OCI-LY7 (cell line): ENCODE data around the gene MOBP. TPM values are rescaled to one million over a fixed set of nuclear protein-coding genes. Genes with fewer than 3 reads are reported as not detected.

ENCODE experiments used
- BruUV-seq: library from RNA; stranded (reverse); fragments of 400-500 nt; replicated peaks from 2 replicates; lab custom pipeline; 2021; lab: Mats Ljungman, UMichigan
- CTCF ChIA-PET: fragments of 300-600 bp; sonication (Branson Sonifier 250); formaldehyde crosslinking; loops from one replicate; lab custom pipeline; 2022; ENCODE audit warnings: antibody characterized with exemption; ENCODE audit not compliant: unreplicated experiment; lab: Charles Lee
- POLR2A ChIA-PET: fragments of 300-600 bp; sonication (Branson Sonifier 250); formaldehyde crosslinking; loops from one replicate; lab custom pipeline; 2022; ENCODE audit warnings: antibody characterized with exemption; lab: Charles Lee
- DNase-seq: peaks from one replicate; pipeline ENCODE4 v3.0.0-alpha.2; 2015; ENCODE audit warnings: low spot score
- H2AFZ ChIP-seq: fragments of 200-600 bp; sonication (generic), shearing (Covaris generic); 2 replicates; pipeline ENCODE4 v1.6.1; 2014; ENCODE audit warnings: mild to moderate bottlenecking, antibody characterized with exemption, low read length, moderate library complexity
- H3K27ac ChIP-seq: fragments of 200-600 bp; sonication (generic); 2 replicates; pipeline ENCODE4 v1.5.1; 2014; ENCODE audit warnings: mixed run types, low read depth, mild to moderate bottlenecking, moderate library complexity, low read length, inconsistent platforms; ENCODE audit not compliant: poor library complexity, severe bottlenecking
- H3K36me3 ChIP-seq: fragments of 200-600 bp; sonication (generic); 2 replicates; pipeline ENCODE4 v1.6.1; 2014; ENCODE audit warnings: mild to moderate bottlenecking, antibody characterized with exemption, low read length, moderate library complexity, mixed read lengths; ENCODE audit not compliant: insufficient read depth
- H3K4me1 ChIP-seq: fragments of 200-600 bp; sonication (generic); 2 replicates; pipeline ENCODE4 v1.5.1; 2014; ENCODE audit warnings: mild to moderate bottlenecking, low read length; ENCODE audit not compliant: insufficient read depth, poor library complexity, severe bottlenecking
- H3K4me2 ChIP-seq: fragments of 200-600 bp; sonication (generic); 2 replicates; pipeline ENCODE4 v1.6.1; 2014; ENCODE audit warnings: mild to moderate bottlenecking, low read length
- H3K4me3 ChIP-seq: fragments of 200-600 bp; sonication (generic); 2 replicates; pipeline ENCODE4 v1.5.1; 2014; ENCODE audit warnings: mild to moderate bottlenecking, low read depth, low read length; ENCODE audit not compliant: poor library complexity, severe bottlenecking
- H3K79me2 ChIP-seq: fragments of 200-600 bp; sonication (generic); 2 replicates; pipeline ENCODE4 v1.6.1; 2016; ENCODE audit warnings: low read depth, mild to moderate bottlenecking, low read length, moderate library complexity, mixed read lengths; ENCODE audit not compliant: insufficient read depth
- H3K9me2 ChIP-seq: fragments of 200-600 bp; sonication (generic); 2 replicates; pipeline ENCODE4 v1.6.1; 2016; ENCODE audit warnings: mild to moderate bottlenecking, low read length, mixed read lengths; ENCODE audit not compliant: insufficient read depth
- H3K9me3 ChIP-seq: fragments of 200-600 bp; sonication (generic); 2 replicates; pipeline ENCODE4 v1.6.1; 2014; ENCODE audit warnings: mild to moderate bottlenecking, mixed run types, low read length, mixed read lengths
- H4K20me1 ChIP-seq: fragments of 200-600 bp; sonication (generic); 2 replicates; pipeline ENCODE4 v1.6.1; 2014; ENCODE audit warnings: mild to moderate bottlenecking, antibody characterized with exemption, low read length, moderate library complexity, mixed read lengths; ENCODE audit not compliant: insufficient read depth
- CTCF ChIP-seq: fragments of 200-600 bp; sonication (generic); conservative IDR thresholded peaks from 2 replicates; pipeline ENCODE4 v1.5.1; 2014; ENCODE audit warnings: mild to moderate bottlenecking, antibody characterized with exemption, low read length, moderate library complexity, mixed read lengths
- EZH2phosphoT487 ChIP-seq: fragments of 200-600 bp; sonication (generic); IDR thresholded peaks from 2 replicates; pipeline ENCODE4 v1.6.1; 2018; ENCODE audit warnings: low read depth, borderline replicate concordance, mild to moderate bottlenecking, mixed run types, antibody characterized with exemption, low read length, moderate library complexity, mixed read lengths
- intact Hi-C: fragments of 100-400 bp; cut with micrococcal nuclease; formaldehyde crosslinking; loops from one replicate; pipeline ENCODE4 v1.10.0; 2022; ENCODE audit not compliant: unreplicated experiment
- total RNA-seq, 2 experiments: library from RNA; depleted of rRNA in 1 of 2; stranded (reverse); fragments of >200 nt in 1 of 2; shearing (Covaris generic) in 1 of 2; gene quantifications; 2 replicates each; pipeline ENCODE4 v1.2.3, GENCODE V29; 2014 to 2022

Gene MOBP
- total RNA-seq, 2 experiments from 2014 or later: not detected

GRCh38 chr3:39494781-39495180, 27.3 kb downstream of the MOBP start:
- intact Hi-C loops: no loop called here

GRCh38 chr3:39497753-39498152, 30.3 kb downstream of the MOBP start:
- TF ChIP-seq EZH2phosphoT487 (no peak), CTCF (no peak)
- Histone ChIP-seq H4K20me1 (no peaks in the 10 kb centered on the region), H3K36me3 (no peaks in the 10 kb centered on the region), H3K9me2 (no peaks in the 10 kb centered on the region), H3K4me1 (no peaks in the 10 kb centered on the region), H3K4me2 (no peak overlapping the region), H2AFZ (0 out of 2 replicates have a peak overlapping the region, but pooled peaks have one; percentile 10), H3K9me3 (no peaks in the 10 kb centered on the region), H3K4me3 (no peak overlapping the region), H3K79me2 (no peaks in the 10 kb centered on the region), H3K27ac (no peak overlapping the region)
- intact Hi-C loops: loop anchor here (1.0 to 2.0 kb wide), 2 partner anchors 49 to 81 kb away; no protein-coding TSS in a partner anchor
- DNase-seq: no peak
- ChIA-PET CTCF (interaction anchor here (0.6 kb wide), 1 partner anchor 866 kb away, joined by 3 read pairs; no protein-coding TSS in a partner anchor), POLR2A (no interaction called here)
- no TSS peak for BruUV-seq

More at GRCh38 chr3:39494781-39495180, 27.3 kb downstream of the MOBP start:
- ChIA-PET POLR2A (no interaction called here), CTCF (no interaction called here)
- Histone ChIP-seq H4K20me1 (no peaks in the 10 kb centered on the region), H3K4me1 (no peaks in the 10 kb centered on the region), H2AFZ (no peak overlapping the region), H3K36me3 (no peaks in the 10 kb centered on the region), H3K27ac (no peak overlapping the region), H3K4me3 (no peak overlapping the region), H3K9me2 (no peaks in the 10 kb centered on the region), H3K4me2 (no peak overlapping the region), H3K79me2 (no peaks in the 10 kb centered on the region), H3K9me3 (no peaks in the 10 kb centered on the region)
- DNase-seq: no peak
- TF ChIP-seq EZH2phosphoT487 (no peak), CTCF (no peak)
- BruUV-seq: no TSS peak

DNA sequence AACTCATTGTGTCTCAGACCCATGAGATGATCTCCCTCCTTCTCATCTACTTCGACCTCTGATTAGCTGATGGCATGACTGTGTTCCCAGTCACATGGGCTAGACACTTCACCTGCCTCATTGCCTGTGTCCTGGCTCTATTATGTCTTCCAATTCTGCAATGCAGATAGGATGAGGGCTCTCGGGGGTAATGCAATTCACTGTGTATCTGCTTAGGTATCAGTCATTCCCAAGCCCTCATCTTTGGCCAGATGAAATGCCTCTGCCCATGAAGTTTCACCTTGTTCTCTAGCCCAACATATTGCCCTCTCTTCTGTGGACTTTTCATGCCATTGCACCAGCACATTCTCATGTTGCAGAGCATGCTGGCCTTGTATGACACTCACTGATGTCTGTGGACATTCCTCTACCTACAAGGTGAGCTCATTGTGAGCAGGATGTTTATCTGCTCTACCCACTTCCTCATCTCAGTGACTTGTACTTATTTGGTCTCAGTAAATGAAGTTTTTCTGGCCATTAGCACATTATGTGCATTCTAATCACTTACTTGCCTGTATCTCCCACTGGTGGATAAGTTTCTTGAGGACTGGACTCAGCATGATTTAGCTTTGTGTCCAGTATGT, 32.3 kb downstream of the MOBP start:
- Histone ChIP-seq H2AFZ (no peak overlapping the region), H3K36me3 (no peaks in the 10 kb centered on the region), H3K27ac (no peak overlapping the region), H4K20me1 (no peaks in the 10 kb centered on the region), H3K9me3 (no peaks in the 10 kb centered on the region), H3K4me1 (no peaks in the 10 kb centered on the region), H3K4me2 (no peak overlapping the region), H3K9me2 (no peaks in the 10 kb centered on the region), H3K79me2 (no peaks in the 10 kb centered on the region), H3K4me3 (no peak overlapping the region)
- no TSS peak for BruUV-seq
- intact Hi-C loops: loop anchor here (2.0 kb wide), 1 partner anchor 83 kb away; no protein-coding TSS in a partner anchor
- ChIA-PET POLR2A (no interaction called here), CTCF (interaction anchor here (0.9 kb wide), 1 partner anchor 52 kb away, joined by 3 read pairs; no protein-coding TSS in a partner anchor)
- no peak for DNase-seq
- no peak for TF ChIP-seq EZH2phosphoT487
- no peak for TF ChIP-seq CTCF
